Measurements from ENCODE around the gene FRMD4A.

GRCh38 chr10:14126697-14127440 is 203.9 kb downstream of the FRMD4A start:
- no peak for TF ChIP-seq CTCF (IDR thresholded peaks at IDR 0.05)
- TF ChIP-seq POLR2A (IDR thresholded peaks at IDR 0.05), result no peak
